ENCODE measurements around the gene KDELR1. TPM values are rescaled to one million over a fixed set of nuclear protein-coding genes. Genes with fewer than 3 reads are reported as not detected.
A peak's percentile ranks its signal among the peaks of the same experiment; 100 is the strongest.

The KDELR1 gene
- total and polyA plus RNA-seq, 2 of the 13 experiments (the other 11 are each of a cell fraction or from before 2014, with no cell fraction given), result 134 to 185 TPM

GRCh38 chr19:48362716-48363499 lies 28.4 kb downstream of the KDELR1 start (continued):
- no peak for TF ChIP-seq PRDM10 (CRISPR knock-in tag; IDR thresholded peaks at IDR 0.05; ENCODE audit: low read depth)
- TF ChIP-seq YEATS2 (CRISPR knock-in tag; IDR thresholded peaks at IDR 0.05; ENCODE audit: borderline replicate concordance), result peak; percentile 67
- no peak for TF ChIP-seq GATAD2A (CRISPR knock-in tag; IDR thresholded peaks at IDR 0.05)
- no peak for TF ChIP-seq SMARCE1 (IDR thresholded peaks at IDR 0.05; ENCODE audit: borderline replicate concordance)
- TF ChIP-seq SSRP1 (CRISPR knock-in tag; IDR thresholded peaks at IDR 0.05), result no peak
- TF ChIP-seq ZNF605 (CRISPR knock-in tag; IDR thresholded peaks at IDR 0.05), result no peak
- TF ChIP-seq IRF2 (CRISPR knock-in tag; IDR thresholded peaks at IDR 0.05), result peak; percentile 87
- TF ChIP-seq HOXA7 (CRISPR knock-in tag; IDR thresholded peaks at IDR 0.05), result no peak
- TF ChIP-seq ELF1 (CRISPR knock-in tag; IDR thresholded peaks at IDR 0.05), result peak; percentile 49; the same call in 1 of the 2 replicates
- no peak for TF ChIP-seq ZMAT3 (CRISPR knock-in tag; conservative IDR thresholded peaks at IDR 0.05)
- no peak for TF ChIP-seq ZNF282 (IDR thresholded peaks at IDR 0.05; ENCODE audit: partially characterized antibody)
- TF ChIP-seq RXRB (CRISPR knock-in tag; IDR thresholded peaks at IDR 0.05; ENCODE audit: borderline replicate concordance), result 0 out of 2 replicates have a peak, but pooled peaks have one; percentile 5
- no peak for TF ChIP-seq ZNF275 (CRISPR knock-in tag; IDR thresholded peaks at IDR 0.05; ENCODE audit: borderline replicate concordance)
- 0 out of 2 replicates have a peak, but pooled peaks have one; percentile 19 for TF ChIP-seq MIXL1 (CRISPR knock-in tag; IDR thresholded peaks at IDR 0.05)
- no peak for TF ChIP-seq RAD51 (IDR thresholded peaks at IDR 0.05; ENCODE audit: borderline replicate concordance)
- no peak for TF ChIP-seq PREB (CRISPR knock-in tag; IDR thresholded peaks at IDR 0.05)
- no peak for TF ChIP-seq ARNTL (CRISPR knock-in tag; IDR thresholded peaks at IDR 0.05)
- no peak for TF ChIP-seq FUBP1 (CRISPR knock-in tag; IDR thresholded peaks at IDR 0.05; ENCODE audit: borderline replicate concordance)
- 0 out of 2 replicates have a peak, but pooled peaks have one; percentile 14 for TF ChIP-seq KDM5B (CRISPR knock-in tag; IDR thresholded peaks at IDR 0.05; ENCODE audit: borderline replicate concordance)
- 0 out of 2 replicates have a peak, but pooled peaks have one; percentile 17 for TF ChIP-seq RXRA (CRISPR knock-in tag; IDR thresholded peaks at IDR 0.05)
- peak; percentile 100 for TF ChIP-seq SUZ12 (IDR thresholded peaks at IDR 0.05; ENCODE audit: low read depth, low read length)
- no peak for TF ChIP-seq JUN (CRISPR knock-in tag; IDR thresholded peaks at IDR 0.05)
- TF ChIP-seq ZNF672 (CRISPR knock-in tag; IDR thresholded peaks at IDR 0.05), result no peak

Data from HepG2 (cell line).